K562 treated with DMSO at 1 percent for 12 hours (cell line): ENCODE data around the gene PCDHGA9. TPM values are rescaled to one million over a fixed set of nuclear protein-coding genes. Genes with fewer than 3 reads are reported as not detected.

Source experiments
- total RNA-seq: library from RNA; unstranded; fragments of 300-600 nt; gene quantifications from 2 replicates; pipeline ENCODE4 v1.2.3, GENCODE V29; 2022; ENCODE audit not compliant: insufficient read depth

Gene PCDHGA9
- total RNA-seq, 1 experiment from 2014 or later, result 0.39 TPM

GRCh38 chr5:141430332-141431113 lies 27.9 kb downstream of the PCDHGA9 start, which contains the start of gene PCDHGA12:
Gene PCDHGA12, plus strand, starts transcription at chr5:141430507. Its CDS starts 253 bp downstream, at chr5:141430760.

Other genes with a start within 250 kb of the PCDHGA9 start
- not detected in 2 replicates for gene PCDHB7, start 230.1 kb upstream of the PCDHGA9 start, total RNA-seq
- not detected in 2 replicates for gene PCDHB8, start 225.0 kb upstream of the PCDHGA9 start, total RNA-seq
- gene PCDHB16, start 220.4 kb upstream of the PCDHGA9 start, total RNA-seq, result 0.15 TPM in 1 of 2 replicates, not detected in the other
- not detected in 2 replicates for gene PCDHB9, start 215.6 kb upstream of the PCDHGA9 start, total RNA-seq
- not detected in 2 replicates for gene PCDHB10, start 210.4 kb upstream of the PCDHGA9 start, total RNA-seq
- gene PCDHB11, start 203.2 kb upstream of the PCDHGA9 start, total RNA-seq, result not detected in 2 replicates
- gene PCDHB12, start 194.1 kb upstream of the PCDHGA9 start, total RNA-seq, result not detected in 2 replicates
- gene PCDHB13, start 188.9 kb upstream of the PCDHGA9 start, total RNA-seq, result 0.26 TPM in 1 of 2 replicates, not detected in the other
- gene PCDHB14, start 179.4 kb upstream of the PCDHGA9 start, total RNA-seq, result not detected in 2 replicates
- 0.33 TPM in 1 of 2 replicates, not detected in the other for gene PCDHB15, start 157.4 kb upstream of the PCDHGA9 start, total RNA-seq
- not detected in 2 replicates for gene SLC25A2, start 98.7 kb upstream of the PCDHGA9 start, total RNA-seq
- 75.1 and 124 TPM in 2 replicates for gene TAF7, start 82.0 kb upstream of the PCDHGA9 start, total RNA-seq
- 0.19 TPM in 1 of 2 replicates, not detected in the other for gene PCDHGA1, start 72.3 kb upstream of the PCDHGA9 start, total RNA-seq
- gene PCDHGA2, start 64.0 kb upstream of the PCDHGA9 start, total RNA-seq, result 0.79 TPM in 1 of 2 replicates, not detected in the other
- 0.30 and 1.1 TPM in 2 replicates for gene PCDHGA3, start 58.9 kb upstream of the PCDHGA9 start, total RNA-seq
- gene PCDHGB1, start 52.7 kb upstream of the PCDHGA9 start, total RNA-seq, result 0.28 TPM in 1 of 2 replicates, not detected in the other
- 1.7 TPM in 1 of 2 replicates, not detected in the other for gene PCDHGA4, start 47.8 kb upstream of the PCDHGA9 start, total RNA-seq
- gene PCDHGB2, start 42.8 kb upstream of the PCDHGA9 start, total RNA-seq, result 0.52 TPM in 1 of 2 replicates, not detected in the other
- 0.33 TPM in 1 of 2 replicates, not detected in the other for gene PCDHGA5, start 38.6 kb upstream of the PCDHGA9 start, total RNA-seq
- gene PCDHGB3, start 32.5 kb upstream of the PCDHGA9 start, total RNA-seq, result 1.2 TPM in 1 of 2 replicates, not detected in the other
- gene PCDHGA6, start 28.9 kb upstream of the PCDHGA9 start, total RNA-seq, result 0.13 and 0.52 TPM in 2 replicates
- gene PCDHGA7, start 20.0 kb upstream of the PCDHGA9 start, total RNA-seq, result 0.23 TPM in 1 of 2 replicates, not detected in the other
- 0.23 TPM in 1 of 2 replicates, not detected in the other for gene PCDHGB4, start 15.1 kb upstream of the PCDHGA9 start, total RNA-seq
- gene PCDHGA8, start 10.1 kb upstream of the PCDHGA9 start, total RNA-seq, result 0.36 and 0.68 TPM in 2 replicates
- 0.50 and 0.74 TPM in 2 replicates for gene PCDHGB5, start 4.8 kb upstream of the PCDHGA9 start, total RNA-seq
- gene PCDHGB6, start 5.2 kb downstream of the PCDHGA9 start, total RNA-seq, result not detected in 2 replicates
- gene PCDHGA10, start 10.2 kb downstream of the PCDHGA9 start, total RNA-seq, result 0.19 TPM in 1 of 2 replicates, not detected in the other
- not detected in 2 replicates for gene PCDHGB7, start 14.9 kb downstream of the PCDHGA9 start, total RNA-seq
- gene PCDHGA11, start 18.3 kb downstream of the PCDHGA9 start, total RNA-seq, result not detected in 2 replicates
- gene PCDHGA12, start 27.7 kb downstream of the PCDHGA9 start, total RNA-seq, result not detected in 2 replicates
- not detected in 2 replicates for gene PCDHGC3, start 73.2 kb downstream of the PCDHGA9 start, total RNA-seq
- gene PCDHGC4, start 82.3 kb downstream of the PCDHGA9 start, total RNA-seq, result not detected in 2 replicates
- gene PCDHGC5, start 86.3 kb downstream of the PCDHGA9 start, total RNA-seq, result not detected in 2 replicates
- gene DIAPH1, start 216.2 kb downstream of the PCDHGA9 start, total RNA-seq, result 99.4 and 179 TPM in 2 replicates
- gene HDAC3, start 234.1 kb downstream of the PCDHGA9 start, total RNA-seq, result 96.7 and 131 TPM in 2 replicates
- 6.6 and 8.6 TPM in 2 replicates for gene RELL2, start 234.2 kb downstream of the PCDHGA9 start, total RNA-seq
- gene FCHSD1, start 248.6 kb downstream of the PCDHGA9 start, total RNA-seq, result 6.9 and 18.3 TPM in 2 replicates